Gastrocnemius medialis (tissue), 4 donors: Measurements from ENCODE around the gene ABHD17C.

ENCODE experiments used
- POLR2A ChIP-seq, 2 donors: fragments of 450-650 bp; IDR thresholded peaks; one replicate each; pipeline ENCODE4 v1.6.1; 2017; ENCODE audit warnings: antibody characterized with exemption in 2 of 2, mild to moderate bottlenecking in 2 of 2, moderate library complexity in 2 of 2
- TF ChIP-seq, protein P1 (sequence below), 5 experiments: fragments of 450-650 bp in 3 of 5; fragments of 200-600 bp in 2 of 5; sonication (generic) in 2 of 5; IDR thresholded peaks in 4 of 5; conservative IDR thresholded peaks in 1 of 5; 1 replicate in 4 of 5; 2 replicates in 1 of 5; pipeline ENCODE4 v1.5.1; 2016 to 2019; ENCODE audit warnings: antibody characterized with exemption in 5 of 5, mild to moderate bottlenecking in 3 of 5, moderate library complexity in 3 of 5

GRCh38 chr15:80774486-80774885 lies 79.4 kb downstream of the ABHD17C start:
- TF ChIP-seq, protein P1, sequence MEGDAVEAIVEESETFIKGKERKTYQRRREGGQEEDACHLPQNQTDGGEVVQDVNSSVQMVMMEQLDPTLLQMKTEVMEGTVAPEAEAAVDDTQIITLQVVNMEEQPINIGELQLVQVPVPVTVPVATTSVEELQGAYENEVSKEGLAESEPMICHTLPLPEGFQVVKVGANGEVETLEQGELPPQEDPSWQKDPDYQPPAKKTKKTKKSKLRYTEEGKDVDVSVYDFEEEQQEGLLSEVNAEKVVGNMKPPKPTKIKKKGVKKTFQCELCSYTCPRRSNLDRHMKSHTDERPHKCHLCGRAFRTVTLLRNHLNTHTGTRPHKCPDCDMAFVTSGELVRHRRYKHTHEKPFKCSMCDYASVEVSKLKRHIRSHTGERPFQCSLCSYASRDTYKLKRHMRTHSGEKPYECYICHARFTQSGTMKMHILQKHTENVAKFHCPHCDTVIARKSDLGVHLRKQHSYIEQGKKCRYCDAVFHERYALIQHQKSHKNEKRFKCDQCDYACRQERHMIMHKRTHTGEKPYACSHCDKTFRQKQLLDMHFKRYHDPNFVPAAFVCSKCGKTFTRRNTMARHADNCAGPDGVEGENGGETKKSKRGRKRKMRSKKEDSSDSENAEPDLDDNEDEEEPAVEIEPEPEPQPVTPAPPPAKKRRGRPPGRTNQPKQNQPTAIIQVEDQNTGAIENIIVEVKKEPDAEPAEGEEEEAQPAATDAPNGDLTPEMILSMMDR (IDR thresholded peaks at IDR 0.05 in 4 of 5, conservative IDR thresholded peaks at IDR 0.05 in 1 of 5), result no peak
- TF ChIP-seq POLR2A (IDR thresholded peaks at IDR 0.05), result no peak
